Vagina (tissue), 2 donors: ENCODE results near the gene PARD3.

Experiments used
- CTCF ChIP-seq, 3 experiments: fragments of 450-650 bp in 2 of 3; fragments of 200-600 bp in 1 of 3; sonication (generic) in 1 of 3; IDR thresholded peaks; one replicate each; pipeline ENCODE4 v1.5.1; 2017 to 2019; ENCODE audit warnings: antibody characterized with exemption in 3 of 3, mild to moderate bottlenecking in 2 of 3, moderate library complexity in 2 of 3
- POLR2A ChIP-seq, 2 donors: fragments of 450-650 bp; IDR thresholded peaks; one replicate each; pipeline ENCODE4 v1.6.1; 2017; ENCODE audit warnings: antibody characterized with exemption in 2 of 2, mild to moderate bottlenecking in 2 of 2, moderate library complexity in 2 of 2
- POLR2AphosphoS5 ChIP-seq, 2 donors: sonication (generic); formaldehyde crosslinking; IDR thresholded peaks; one replicate each; pipeline ENCODE4 v1.9.0; 2017; ENCODE audit warnings: antibody characterized with exemption in 2 of 2, mild to moderate bottlenecking in 2 of 2, low read depth in 1 of 2; ENCODE audit not compliant: insufficient read depth in 1 of 2

- TF ChIP-seq POLR2A (IDR thresholded peaks at IDR 0.05) (no peak), POLR2AphosphoS5 (IDR thresholded peaks at IDR 0.05; ENCODE audit: insufficient read depth in 1 of 2, low read depth in 1 of 2) (no peak), CTCF (IDR thresholded peaks at IDR 0.05) (no peak)
Observed at GRCh38 chr10:34303022-34303421, 512.1 kb downstream of the PARD3 start.
